Activated B cell treated with CpG ODN at 0.5 μM for 24 hours (primary cell): ENCODE measurements around the gene KCTD16. TPM values are rescaled to one million over a fixed set of nuclear protein-coding genes. Genes with fewer than 3 reads are reported as not detected.

Experiments used
- ATAC-seq: fragments of 200-7000 bp; cut with Tn5 transposase; one replicate; pipeline ENCODE4 v1.10.0; 2021; ENCODE audit warnings: low read depth, mild to moderate bottlenecking, moderate library complexity
- CTCF ChIA-PET: fragments of 350-600 bp; sonication (Branson Sonifier 250); formaldehyde crosslinking; loops from one replicate; lab custom pipeline; 2021; ENCODE audit warnings: antibody characterized with exemption; lab: Charles Lee
- POLR2A ChIA-PET: fragments of 350-600 bp; sonication (Branson Sonifier 250); formaldehyde crosslinking; loops from one replicate; lab custom pipeline; 2021; ENCODE audit warnings: antibody characterized with exemption; lab: Charles Lee
- DNase-seq: peaks from one replicate; pipeline ENCODE4 v3.0.0; 2022
- H3K27ac Mint-ChIP-seq: one replicate; pipeline ENCODE4 v1.8.0; 2020; ENCODE audit warnings: mixed read lengths
- H3K27me3 Mint-ChIP-seq: one replicate; pipeline ENCODE4 v1.8.0; 2021; ENCODE audit warnings: mixed read lengths
- H3K36me3 Mint-ChIP-seq: one replicate; pipeline ENCODE4 v1.8.0; 2021; ENCODE audit warnings: low read depth, mixed read lengths
- H3K4me1 Mint-ChIP-seq: one replicate; pipeline ENCODE4 v1.8.0; 2021; ENCODE audit warnings: mixed read lengths
- H3K4me3 Mint-ChIP-seq: one replicate; pipeline ENCODE4 v1.8.0; 2020; ENCODE audit warnings: mild to moderate bottlenecking, mixed read lengths
- H3K9me3 Mint-ChIP-seq: one replicate; pipeline ENCODE4 v1.8.0; 2020; ENCODE audit warnings: mixed read lengths
- CTCF ChIP-seq: fragments of 200-600 bp; IDR thresholded peaks from one replicate; pipeline ENCODE4 v1.8.0; 2022; ENCODE audit warnings: antibody characterized with exemption, mild to moderate bottlenecking
- intact Hi-C: fragments of 100-400 bp; cut with micrococcal nuclease; formaldehyde crosslinking; loops from one replicate; pipeline ENCODE4 v1.15.1; 2024
- total RNA-seq: library from RNA; stranded (reverse); gene quantifications from 2 replicates; pipeline ENCODE4 v1.2.3, GENCODE V29; 2022

Gene KCTD16
- total RNA-seq, 1 donor from 2014 or later, result not detected

GRCh38 chr5:144374637-144375036, 204.0 kb downstream of the KCTD16 start:
- ATAC-seq (no peak), DNase-seq (no peak)
- ChIA-PET CTCF (no interaction called here), POLR2A (no interaction called here)
- H3K27me3 Mint-ChIP-seq, result no peaks in the 10 kb centered on the region
- intact Hi-C loops, result no loop called here
- no peak overlapping the region for H3K27ac Mint-ChIP-seq
- H3K9me3 Mint-ChIP-seq, result peaks cover 2% of the 10 kb centered on the region
- no peaks in the 10 kb centered on the region for H3K4me1 Mint-ChIP-seq
- no peaks in the 10 kb centered on the region for H3K36me3 Mint-ChIP-seq
- no peak overlapping the region for H3K4me3 Mint-ChIP-seq
- no peak for TF ChIP-seq CTCF

- ChIA-PET CTCF (no interaction called here), POLR2A (no interaction called here)
- H3K36me3 Mint-ChIP-seq, result no peaks in the 10 kb centered on the region
- no peak overlapping the region for H3K4me3 Mint-ChIP-seq
- TF ChIP-seq CTCF, result no peak
- intact Hi-C loops, result no loop called here
- no peaks in the 10 kb centered on the region for H3K27me3 Mint-ChIP-seq
- no peak for DNase-seq
- H3K27ac Mint-ChIP-seq, result no peak overlapping the region
- no peak for ATAC-seq
- H3K4me1 Mint-ChIP-seq, result no peaks in the 10 kb centered on the region
- peaks cover 4% of the 10 kb centered on the region for H3K9me3 Mint-ChIP-seq
Measured at GRCh38 chr5:144377207-144377606, 206.5 kb downstream of the KCTD16 start.

GRCh38 chr5:144378681-144379080, 208.0 kb downstream of the KCTD16 start:
- ATAC-seq (no peak), DNase-seq (no peak)
- no peaks in the 10 kb centered on the region for H3K4me1 Mint-ChIP-seq
- H3K36me3 Mint-ChIP-seq, result no peaks in the 10 kb centered on the region
- peaks cover 4% of the 10 kb centered on the region for H3K9me3 Mint-ChIP-seq
- TF ChIP-seq CTCF, result no peak
- intact Hi-C loops, result no loop called here
- no peak overlapping the region for H3K4me3 Mint-ChIP-seq
- no peaks in the 10 kb centered on the region for H3K27me3 Mint-ChIP-seq
- POLR2A ChIA-PET, result no interaction called here
- CTCF ChIA-PET, result no interaction called here
- no peak overlapping the region for H3K27ac Mint-ChIP-seq

- intact Hi-C loops, result no loop called here
- H3K9me3 Mint-ChIP-seq, result peaks cover 2% of the 10 kb centered on the region
- H3K27me3 Mint-ChIP-seq, result no peaks in the 10 kb centered on the region
- H3K36me3 Mint-ChIP-seq, result no peaks in the 10 kb centered on the region
- ATAC-seq, result no peak
- no peak overlapping the region for H3K4me3 Mint-ChIP-seq
- no peak overlapping the region for H3K27ac Mint-ChIP-seq
- H3K4me1 Mint-ChIP-seq, result no peaks in the 10 kb centered on the region
- DNase-seq, result no peak
- POLR2A ChIA-PET, result no interaction called here
- CTCF ChIA-PET, result no interaction called here
- no peak for TF ChIP-seq CTCF
Measured at GRCh38 chr5:144385597-144385996, 214.9 kb downstream of the KCTD16 start.

GRCh38 chr5:144386315-144386714, 215.6 kb downstream of the KCTD16 start:
- ATAC-seq (no peak), DNase-seq (no peak)
- Mint-ChIP-seq H3K36me3 (no peaks in the 10 kb centered on the region), H3K27me3 (no peaks in the 10 kb centered on the region), H3K9me3 (peaks cover under 1% of the 10 kb centered on the region), H3K27ac (no peak overlapping the region), H3K4me3 (no peak overlapping the region), H3K4me1 (no peaks in the 10 kb centered on the region)
- intact Hi-C loops, result no loop called here
- CTCF ChIA-PET, result no interaction called here
- TF ChIP-seq CTCF, result no peak
- POLR2A ChIA-PET, result no interaction called here
